Neural cell (in vitro differentiated cells): Measurements from ENCODE around the gene SEMA4B. TPM values are rescaled to one million over a fixed set of nuclear protein-coding genes. Genes with fewer than 3 reads are reported as not detected.

ENCODE experiments used
- H2AFZ ChIP-seq: fragments of 200-600, 300-800 bp; sonication (generic), shearing (Covaris generic); 2 replicates; pipeline ENCODE4 v1.6.0; 2014; ENCODE audit warnings: low read depth, mild to moderate bottlenecking, antibody characterized with exemption, low read length, moderate library complexity
- H3F3A ChIP-seq: fragments of 200-600 bp; shearing (Covaris generic); 2 replicates; pipeline ENCODE4 v1.6.1; 2016; ENCODE audit warnings: mild to moderate bottlenecking, moderate library complexity, mixed read lengths, antibody characterized with exemption, low read length; ENCODE audit not compliant: insufficient read depth, poor library complexity, severe bottlenecking
- H3K27ac ChIP-seq: fragments of 200-600, 300-800 bp; sonication (generic), shearing (Covaris generic); 2 replicates; pipeline ENCODE4 v1.5.1; 2014; ENCODE audit warnings: mild to moderate bottlenecking, low read length, moderate library complexity
- H3K27me3 ChIP-seq: fragments of 300-800, 200-600 bp; sonication (generic), shearing (Covaris generic); 2 replicates; pipeline ENCODE4 v1.6.0; 2014; ENCODE audit warnings: mild to moderate bottlenecking, low read depth, low read length, moderate library complexity; ENCODE audit not compliant: insufficient read depth
- H3K36me3 ChIP-seq: fragments of 300-800, 200-600 bp; sonication (generic), shearing (Covaris generic); 2 replicates; pipeline ENCODE4 v1.5.1; 2014; ENCODE audit warnings: mild to moderate bottlenecking, antibody characterized with exemption, low read length, moderate library complexity; ENCODE audit not compliant: insufficient read depth
- H3K4me2 ChIP-seq: fragments of 300-800, 200-600 bp; sonication (generic), shearing (Covaris generic); 2 replicates; pipeline ENCODE4 v1.6.0; 2014; ENCODE audit warnings: mild to moderate bottlenecking, low read length
- H3K4me3 ChIP-seq: fragments of 300-800, 200-600 bp; sonication (generic), shearing (Covaris generic); 2 replicates; pipeline ENCODE4 v1.5.1; 2014; ENCODE audit warnings: mild to moderate bottlenecking, low read length, moderate library complexity
- H3K79me2 ChIP-seq: fragments of 200-600 bp; shearing (Covaris generic); replicated peaks from 2 replicates; pipeline ENCODE4 v1.6.0; 2014; ENCODE audit warnings: mild to moderate bottlenecking, low read length, moderate library complexity; ENCODE audit not compliant: insufficient read depth
- H3K9ac ChIP-seq: fragments of 300-800, 200-600 bp; sonication (generic), shearing (Covaris generic); 2 replicates; pipeline ENCODE4 v1.6.1; 2016; ENCODE audit warnings: mild to moderate bottlenecking, low read length, mixed read lengths
- H3K9me2 ChIP-seq: fragments of 200-600 bp; shearing (Covaris generic); 2 replicates; pipeline ENCODE4 v1.6.1; 2016; ENCODE audit warnings: mild to moderate bottlenecking, low read length, mixed read lengths; ENCODE audit not compliant: insufficient read depth
- H3K9me3 ChIP-seq: fragments of 200-600, 300-800 bp; sonication (generic), shearing (Covaris generic); 2 replicates; pipeline ENCODE4 v1.6.1; 2016; ENCODE audit warnings: mild to moderate bottlenecking, mixed run types, low read length, moderate library complexity, mixed read lengths
- H4K20me1 ChIP-seq: fragments of 200-600 bp; shearing (Covaris generic); 2 replicates; pipeline ENCODE4 v1.6.1; 2016; ENCODE audit warnings: mild to moderate bottlenecking, mixed run types; ENCODE audit not compliant: insufficient read depth
- CTCF ChIP-seq: fragments of 450-650 bp; IDR thresholded peaks from 2 replicates; pipeline ENCODE4 v1.5.1; 2014; ENCODE audit warnings: antibody characterized with exemption, mild to moderate bottlenecking, moderate library complexity; ENCODE audit not compliant: poor library complexity, severe bottlenecking
- EP300 ChIP-seq: fragments of 450-650 bp; conservative IDR thresholded peaks from 2 replicates; pipeline ENCODE4 v1.6.1; 2014; ENCODE audit warnings: antibody characterized with exemption, mild to moderate bottlenecking, moderate library complexity; ENCODE audit not compliant: poor library complexity, severe bottlenecking
- EZH2 ChIP-seq: fragments of 200-600, 300-800 bp; shearing (Covaris generic), sonication (generic); IDR thresholded peaks from 2 replicates; pipeline ENCODE4 v1.6.1; 2014; ENCODE audit warnings: antibody characterized with exemption, low read length, borderline replicate concordance, mild to moderate bottlenecking; ENCODE audit not compliant: insufficient read depth, poor library complexity, severe bottlenecking
- MXI1 ChIP-seq: fragments of 450-650 bp; conservative IDR thresholded peaks from 2 replicates; pipeline ENCODE4 v1.6.1; 2014; ENCODE audit warnings: antibody characterized with exemption, mild to moderate bottlenecking; ENCODE audit not compliant: poor library complexity, severe bottlenecking
- POLR2AphosphoS5 ChIP-seq: IDR thresholded peaks from 2 replicates; pipeline ENCODE4 v1.6.1; 2012
- RAD21 ChIP-seq: fragments of 450-650 bp; conservative IDR thresholded peaks from 2 replicates; pipeline ENCODE4 v1.6.1; 2014; ENCODE audit warnings: antibody characterized with exemption, mild to moderate bottlenecking, moderate library complexity
- REST ChIP-seq: IDR thresholded peaks from 2 replicates; pipeline ENCODE4 v1.6.1; 2012; ENCODE audit warnings: borderline replicate concordance
- SMC3 ChIP-seq: fragments of 450-650 bp; conservative IDR thresholded peaks from 2 replicates; pipeline ENCODE4 v1.6.1; 2014; ENCODE audit warnings: antibody characterized with exemption, mild to moderate bottlenecking, moderate library complexity; ENCODE audit not compliant: poor library complexity
- TAF1 ChIP-seq: IDR thresholded peaks from 2 replicates; pipeline ENCODE4 v1.6.1; 2012; ENCODE audit warnings: low read depth
- polyA plus RNA-seq: library from polyadenylated mRNA; depleted of rRNA; stranded (reverse); fragments of >200 nt; gene quantifications from 2 replicates; pipeline ENCODE4 v1.2.3, GENCODE V29; 2014

The SEMA4B gene
- polyA plus RNA-seq, 1 donor from 2014 or later, result 11.0 TPM

- H4K20me1 ChIP-seq, result no peaks in the 10 kb centered on the region
- no peaks in the 10 kb centered on the region for H3K79me2 ChIP-seq
- no peak overlapping the region for H3K27ac ChIP-seq
- no peaks in the 10 kb centered on the region for H3K27me3 ChIP-seq
- H3K4me2 ChIP-seq, result no peak overlapping the region
- H3K9me3 ChIP-seq, result no peaks in the 10 kb centered on the region
- TF ChIP-seq MXI1 (no peak), SMC3 (no peak), RAD21 (no peak), EP300 (no peak), TAF1 (no peak), CTCF (no peak), POLR2AphosphoS5 (no peak), EZH2 (no peak), REST (no peak)
- H2AFZ ChIP-seq, result no peak overlapping the region
- H3K9me2 ChIP-seq, result no peaks in the 10 kb centered on the region
- no peaks in the 10 kb centered on the region for H3K36me3 ChIP-seq
- H3F3A ChIP-seq, result no peaks in the 10 kb centered on the region
- H3K4me3 ChIP-seq, result no peak overlapping the region
- no peak overlapping the region for H3K9ac ChIP-seq
Observed at GRCh38 chr15:90167121-90167520, 34.0 kb upstream of the SEMA4B start.

GRCh38 chr15:90171623-90172022 lies 29.5 kb upstream of the SEMA4B start:
- H3K27ac ChIP-seq, result no peak overlapping the region
- H3K36me3 ChIP-seq, result no peaks in the 10 kb centered on the region
- no peak overlapping the region for H2AFZ ChIP-seq
- no peak overlapping the region for H3K4me3 ChIP-seq
- no peaks in the 10 kb centered on the region for H3K9me3 ChIP-seq
- no peaks in the 10 kb centered on the region for H3K9me2 ChIP-seq
- no peaks in the 10 kb centered on the region for H4K20me1 ChIP-seq
- no peaks in the 10 kb centered on the region for H3F3A ChIP-seq
- no peak overlapping the region for H3K9ac ChIP-seq
- H3K79me2 ChIP-seq, result no peaks in the 10 kb centered on the region
- H3K27me3 ChIP-seq, result no peaks in the 10 kb centered on the region
- TF ChIP-seq MXI1, result no peak
- no peak for TF ChIP-seq RAD21
- TF ChIP-seq TAF1, result no peak
- no peak for TF ChIP-seq REST
- no peak for TF ChIP-seq SMC3
- no peak for TF ChIP-seq CTCF
- TF ChIP-seq EP300, result no peak
- no peak overlapping the region for H3K4me2 ChIP-seq
